Chondrocyte (in vitro differentiated cells): ENCODE data around the gene SLC25A22. TPM values are rescaled to one million over a fixed set of nuclear protein-coding genes. Genes with fewer than 3 reads are reported as not detected.

Experiments used
- DNase-seq: peaks from one replicate; pipeline ENCODE4 v3.0.0; 2021; ENCODE audit warnings: mixed read lengths, low spot score
- H3K27ac Mint-ChIP-seq: one replicate; pipeline ENCODE4 v1.8.0; 2021; ENCODE audit warnings: mild to moderate bottlenecking, moderate library complexity, mixed read lengths; ENCODE audit not compliant: unreplicated experiment
- H3K27me3 Mint-ChIP-seq: 2 replicates; pipeline ENCODE4 v1.8.0; 2021; ENCODE audit warnings: low read depth, mixed read lengths
- H3K36me3 Mint-ChIP-seq: 2 replicates; pipeline ENCODE4 v1.8.0; 2021; ENCODE audit warnings: low read depth, mixed read lengths
- H3K4me1 Mint-ChIP-seq: 2 replicates; pipeline ENCODE4 v1.8.0; 2021; ENCODE audit warnings: low read depth, mild to moderate bottlenecking, mixed read lengths
- H3K4me3 Mint-ChIP-seq: one replicate; pipeline ENCODE4 v1.8.0; 2021; ENCODE audit warnings: mild to moderate bottlenecking, moderate library complexity, mixed read lengths; ENCODE audit not compliant: unreplicated experiment
- H3K9me3 Mint-ChIP-seq: 2 replicates; pipeline ENCODE4 v1.8.0; 2021; ENCODE audit warnings: low read depth, mixed read lengths
- total RNA-seq: library from RNA; stranded (reverse); gene quantifications from 3 replicates; pipeline ENCODE4 v1.2.1, GENCODE V29; 2021
- TF ChIP-seq, protein P1 (sequence below): fragments of 200-600 bp; sonication (generic); IDR thresholded peaks from 2 replicates; pipeline ENCODE4 v1.5.0; 2021; ENCODE audit warnings: antibody characterized with exemption, mild to moderate bottlenecking, moderate library complexity

SLC25A22 gene
- total RNA-seq, 1 donor from 2014 or later, result 16.0 TPM

- TF ChIP-seq, protein P1, sequence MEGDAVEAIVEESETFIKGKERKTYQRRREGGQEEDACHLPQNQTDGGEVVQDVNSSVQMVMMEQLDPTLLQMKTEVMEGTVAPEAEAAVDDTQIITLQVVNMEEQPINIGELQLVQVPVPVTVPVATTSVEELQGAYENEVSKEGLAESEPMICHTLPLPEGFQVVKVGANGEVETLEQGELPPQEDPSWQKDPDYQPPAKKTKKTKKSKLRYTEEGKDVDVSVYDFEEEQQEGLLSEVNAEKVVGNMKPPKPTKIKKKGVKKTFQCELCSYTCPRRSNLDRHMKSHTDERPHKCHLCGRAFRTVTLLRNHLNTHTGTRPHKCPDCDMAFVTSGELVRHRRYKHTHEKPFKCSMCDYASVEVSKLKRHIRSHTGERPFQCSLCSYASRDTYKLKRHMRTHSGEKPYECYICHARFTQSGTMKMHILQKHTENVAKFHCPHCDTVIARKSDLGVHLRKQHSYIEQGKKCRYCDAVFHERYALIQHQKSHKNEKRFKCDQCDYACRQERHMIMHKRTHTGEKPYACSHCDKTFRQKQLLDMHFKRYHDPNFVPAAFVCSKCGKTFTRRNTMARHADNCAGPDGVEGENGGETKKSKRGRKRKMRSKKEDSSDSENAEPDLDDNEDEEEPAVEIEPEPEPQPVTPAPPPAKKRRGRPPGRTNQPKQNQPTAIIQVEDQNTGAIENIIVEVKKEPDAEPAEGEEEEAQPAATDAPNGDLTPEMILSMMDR, result peak; percentile 47
- Mint-ChIP-seq H3K27me3 (no peaks in the 10 kb centered on the region), H3K36me3 (peaks cover 16% of the 10 kb centered on the region), H3K4me1 (peaks cover 37% of the 10 kb centered on the region), H3K4me3 (peak overlapping the region; percentile 85), H3K9me3 (no peaks in the 10 kb centered on the region), H3K27ac (peak overlapping the region; percentile 98)
- no peak for DNase-seq
Observed at GRCh38 chr11:810040-810567, 12.0 kb upstream of the SLC25A22 start.

DNA sequence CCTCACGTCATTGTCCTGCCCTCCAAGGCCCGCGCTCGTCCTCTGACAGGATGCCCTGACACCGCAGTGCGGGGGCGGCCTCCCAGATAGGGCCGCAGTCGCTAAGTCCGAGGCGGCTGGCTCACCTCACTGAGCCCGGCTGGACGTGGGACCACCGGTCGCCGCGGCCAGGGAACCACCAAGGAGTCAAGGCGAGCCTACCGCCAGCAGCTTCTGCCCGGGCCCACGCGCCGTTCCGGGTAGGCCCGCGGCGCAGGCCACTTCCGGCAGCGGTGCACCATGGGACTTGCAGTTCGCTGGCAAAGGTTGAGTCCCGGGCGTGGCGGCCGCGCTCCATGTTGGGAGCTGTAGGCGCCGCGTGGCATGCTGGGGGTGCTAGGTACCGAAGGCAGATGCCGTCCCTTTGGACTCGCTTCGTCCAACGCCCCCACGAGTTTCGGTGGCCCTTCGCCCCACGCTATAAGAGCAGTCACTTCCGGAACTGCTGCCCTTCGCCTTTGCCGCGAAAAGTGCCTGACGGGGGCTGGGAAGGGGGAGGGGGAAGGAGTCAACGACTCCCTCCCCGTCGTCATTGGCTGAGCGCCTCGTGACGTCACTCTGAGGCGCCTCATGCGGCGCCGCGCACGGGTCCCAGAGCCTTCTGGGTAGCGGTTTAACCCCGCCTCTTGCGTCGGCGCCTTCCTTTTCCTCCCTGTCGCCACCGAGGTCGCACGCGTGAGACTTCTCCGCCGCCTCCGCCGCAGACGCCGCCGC lies 11.4 kb upstream of the SLC25A22 start, which contains the start of gene RPLP2:
Gene RPLP2 (plus strand): TSS at position 681 of the 753 bp plus-strand sequence. CDS start 268 bp downstream, outside the sequence.
- TF ChIP-seq, protein P1, result no peak
- H3K27ac Mint-ChIP-seq, result peak within 1 kb of the TSS; percentile 98
- H3K9me3 Mint-ChIP-seq, result no peaks in the 10 kb centered on the region
- H3K36me3 Mint-ChIP-seq, result peaks cover 16% of the 10 kb centered on the region
- H3K27me3 Mint-ChIP-seq, result no peaks in the 10 kb centered on the region
- no peak for DNase-seq
- peaks cover 39% of the 10 kb centered on the region for H3K4me1 Mint-ChIP-seq
- peak within 1 kb of the TSS; percentile 85 for H3K4me3 Mint-ChIP-seq

- Mint-ChIP-seq H3K36me3 (peaks cover 13% of the 10 kb centered on the region), H3K4me1 (peaks cover 47% of the 10 kb centered on the region), H3K27ac (peak overlapping the region; percentile 98), H3K27me3 (no peaks in the 10 kb centered on the region), H3K4me3 (peak overlapping the region; percentile 85), H3K9me3 (no peaks in the 10 kb centered on the region)
- TF ChIP-seq, protein P1, result no peak
- no peak for DNase-seq
Observed at GRCh38 chr11:808427-809286, 10.6 kb upstream of the SLC25A22 start.

DNA sequence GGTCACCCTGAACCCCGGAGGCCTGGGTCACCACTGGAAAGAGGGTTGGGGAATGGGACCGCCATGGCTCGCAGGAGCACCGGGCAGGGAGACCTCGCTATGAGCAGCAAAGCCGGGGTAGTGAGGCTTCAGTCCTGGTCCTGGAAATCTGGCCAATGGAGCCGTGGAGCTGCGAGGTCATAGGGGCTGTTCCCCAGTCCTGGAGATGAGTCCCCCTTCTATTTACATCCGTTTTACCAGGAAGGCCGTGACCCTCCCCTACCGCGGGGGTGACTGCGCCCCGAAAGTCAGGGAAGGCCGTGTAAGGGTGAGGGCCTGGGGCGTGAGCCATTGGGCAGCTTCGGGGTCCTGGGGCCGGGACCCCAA lies 6.5 kb upstream of the SLC25A22 start:
- H3K4me3 Mint-ChIP-seq, result peak overlapping the region; percentile 70
- H3K9me3 Mint-ChIP-seq, result no peaks in the 10 kb centered on the region
- no peaks in the 10 kb centered on the region for H3K27me3 Mint-ChIP-seq
- H3K27ac Mint-ChIP-seq, result no peak overlapping the region
- peaks cover 26% of the 10 kb centered on the region for H3K4me1 Mint-ChIP-seq
- TF ChIP-seq, protein P1, result no peak
- DNase-seq, result no peak
- peaks cover 2% of the 10 kb centered on the region for H3K36me3 Mint-ChIP-seq
